ENCODE measurements around the gene DPEP2. TPM values are rescaled to one million over a fixed set of nuclear protein-coding genes. Genes with fewer than 3 reads are reported as not detected.
A peak's percentile ranks its signal among the peaks of the same experiment; 100 is the strongest.

DPEP2 gene
- total and polyA plus RNA-seq, 2 of the 13 experiments (the other 11 are each of a cell fraction or from before 2014, with no cell fraction given): 0.18 TPM; not detected in 1

- TF ChIP-seq CC2D1A (CRISPR knock-in tag; IDR thresholded peaks at IDR 0.05) (no peak), ZNF761 (CRISPR knock-in tag; conservative IDR thresholded peaks at IDR 0.05) (peak; percentile 9; the same call in 1 of the 2 replicates), SP2 (CRISPR knock-in tag; IDR thresholded peaks at IDR 0.05) (peak; percentile 34; the same call in 1 of the 2 replicates), HIC2 (CRISPR knock-in tag; IDR thresholded peaks at IDR 0.05; ENCODE audit: low read depth) (peak; percentile 51), ZFP90 (CRISPR knock-in tag; IDR thresholded peaks at IDR 0.05; ENCODE audit: borderline replicate concordance) (peak; percentile 17; the same call in 1 of the 2 replicates), ZNF883 (CRISPR knock-in tag; IDR thresholded peaks at IDR 0.05; ENCODE audit: not compliant biosample characterization) (peak; percentile 71), ZNF775 (CRISPR knock-in tag; IDR thresholded peaks at IDR 0.05; ENCODE audit: borderline replicate concordance) (no peak)
These were observed 55.4 kb downstream of the DPEP2 start, which contains the start of gene LCAT (continued) for GRCh38 chr16:67943619-67944504.

GRCh38 chr16:67943256-67943618, 56.0 kb downstream of the DPEP2 start:
- H3K79me2 ChIP-seq (ENCODE audit: insufficient read depth, low read length): no peaks in the 10 kb centered on the region
- peak overlapping the region; percentile 72 for H3K4me2 ChIP-seq (ENCODE audit: low read depth, low read length)
- no TSS peak for BruUV-seq (replicated peaks)
- peak overlapping the region; percentile 85 for H3K27ac ChIP-seq (ENCODE audit: extremely low read length, insufficient read depth, low read length)
- peak overlapping the region; percentile 35 to 65 (median 55); a peak in 5 of 6 replicates for H3K4me3 ChIP-seq (replicated peaks in 1 of 3; ENCODE audit: insufficient read depth in 1 of 3, low read depth in 2 of 3, low read length in 3 of 3)
- peaks cover 17% of the 10 kb centered on the region; the same call in 1 of the 2 replicates for H4K20me1 ChIP-seq (ENCODE audit: insufficient read depth, low read length)
- no peak overlapping the region for H2AFZ ChIP-seq (ENCODE audit: low read length)
- H3K4me1 ChIP-seq (ENCODE audit: insufficient read depth, low read length): peaks cover 52% of the 10 kb centered on the region
- ChIA-PET POLR2A (interaction anchor here (0.8 to 13.6 kb wide), 21 partner anchors 8 to 321 kb away, joined by 3 to 226 read pairs (median 7); partner anchors contain the start of genes ACD, CTRL, DDX28 and DPEP2), CTCF (ENCODE audit: low intra/inter-chr PET ratio, low total read pairs) (interaction anchor here (1.3 kb wide), 1 partner anchor 98 kb away, joined by 5 read pairs; no protein-coding TSS in a partner anchor)
- DNase-seq (ENCODE audit: low spot score): peak; percentile 88
- 0% methylated on average over 6 of the region's 6 CpGs for WGBS (ENCODE audit: low lambda C conversion rate)
- peak; percentile 64 for ATAC-seq
- in situ Hi-C loops (cut with HindIII; ENCODE audit: extremely low pct_ligation_motif_present, low pct_unique_long_range_greater_than_20kb): loop anchor here (5.0 kb wide), 1 partner anchor 99 kb away; no protein-coding TSS in a partner anchor
- FAIRE-seq: peak; percentile 96
- no peaks in the 10 kb centered on the region for H3K9me3 ChIP-seq (ENCODE audit: low read length)
- intact Hi-C loops (cut with micrococcal nuclease; ENCODE audit: unreplicated experiment): loop anchor here (1.0 to 2.0 kb wide), 3 partner anchors 8 to 98 kb away; partner anchors contain the start of gene SLC12A4
- H3K36me3 ChIP-seq (replicated peaks in 1 of 2; ENCODE audit: control insufficient read depth in 1 of 2, insufficient read depth in 2 of 2, low read length in 2 of 2): peaks cover 31 to 47% of the 10 kb centered on the region in 2 experiments
- H3K27me3 ChIP-seq (ENCODE audit: control insufficient read depth in 1 of 2, insufficient read depth in 2 of 2, low read length in 2 of 2): no peaks in the 10 kb centered on the region
- H3K9ac ChIP-seq (ENCODE audit: insufficient read depth, low read depth, low read length): peak overlapping the region; percentile 61
- no peak for TF ChIP-seq TRIM22 (IDR thresholded peaks at IDR 0.05)
- no peak for TF ChIP-seq EEA1 (CRISPR knock-in tag; IDR thresholded peaks at IDR 0.05; ENCODE audit: borderline replicate concordance)
- peak; percentile 64; the same call in 1 of the 2 replicates for TF ChIP-seq ZNF121 (CRISPR knock-in tag; IDR thresholded peaks at IDR 0.05)
- no peak for TF ChIP-seq MZF1 (CRISPR knock-in tag; IDR thresholded peaks at IDR 0.05; ENCODE audit: borderline replicate concordance)
- TF ChIP-seq ZZZ3 (CRISPR knock-in tag; IDR thresholded peaks at IDR 0.05; ENCODE audit: borderline replicate concordance): no peak; the same call in 1 of the 2 replicates
- TF ChIP-seq NFATC3 (CRISPR knock-in tag; IDR thresholded peaks at IDR 0.05): no peak
- TF ChIP-seq ZNF761 (CRISPR knock-in tag; conservative IDR thresholded peaks at IDR 0.05): peak; percentile 63; the same call in 1 of the 2 replicates
- TF ChIP-seq SIX1 (CRISPR knock-in tag; IDR thresholded peaks at IDR 0.05; ENCODE audit: borderline replicate concordance): no peak
- no peak for TF ChIP-seq SNAI1 (CRISPR knock-in tag; IDR thresholded peaks at IDR 0.05; ENCODE audit: borderline replicate concordance)
- TF ChIP-seq ZBTB26 (CRISPR knock-in tag; IDR thresholded peaks at IDR 0.05; ENCODE audit: borderline replicate concordance): no peak

All from HepG2 (cell line).